HG02852 (cell line): Measurements from ENCODE around the gene PACC1.
A peak's percentile ranks its signal among the peaks of the same experiment; 100 is the strongest.
"Not testable (repeated sequence)": the region's sequence is repeated elsewhere in the genome, so short reads cannot be mapped to it uniquely, and the experiment has no call there.

Experiments
- ATAC-seq: cut with Tn5 transposase; IDR thresholded peaks from one replicate; pipeline ENCODE4 v1.9.1; 2021; ENCODE audit warnings: mild to moderate bottlenecking, moderate library complexity; ENCODE audit not compliant: unreplicated experiment

The PACC1 gene

GRCh38 chr1:212397171-212397570 lies 17.5 kb downstream of the PACC1 start:
- no peak for ATAC-seq

GRCh38 chr1:212396638-212397037 lies 18.0 kb downstream of the PACC1 start:
- ATAC-seq = no peak

- ATAC-seq = not testable (repeated sequence)
These were observed 18.8 kb downstream of the PACC1 start for GRCh38 chr1:212395678-212396437.

- no peak for ATAC-seq
These were observed 25.5 kb downstream of the PACC1 start for GRCh38 chr1:212388985-212389716.

- no peak for ATAC-seq
These were observed 28.7 kb downstream of the PACC1 start for GRCh38 chr1:212386029-212386428.

GRCh38 chr1:212381397-212382035 lies 33.2 kb downstream of the PACC1 start:
- no peak for ATAC-seq

- ATAC-seq = no peak
These were observed 35.3 kb downstream of the PACC1 start for GRCh38 chr1:212379366-212379765.

GRCh38 chr1:212377644-212378043 lies 37.0 kb downstream of the PACC1 start:
- no peak for ATAC-seq

- ATAC-seq = no peak
These were observed 38.7 kb downstream of the PACC1 start for GRCh38 chr1:212375986-212376385.

GRCh38 chr1:212368073-212368484 lies 46.6 kb downstream of the PACC1 start:
- ATAC-seq = peak; percentile 80

- ATAC-seq = no peak
These were observed 47.1 kb downstream of the PACC1 start for GRCh38 chr1:212367474-212368072.

- ATAC-seq = no peak
These were observed 47.8 kb downstream of the PACC1 start for GRCh38 chr1:212366901-212367300.

GRCh38 chr1:212364985-212365384 lies 49.7 kb downstream of the PACC1 start:
- no peak for ATAC-seq

GRCh38 chr1:212359794-212360479 lies 54.7 kb downstream of the PACC1 start:
- ATAC-seq = no peak

GRCh38 chr1:212355230-212355969 lies 59.3 kb downstream of the PACC1 start:
- ATAC-seq = no peak

- no peak for ATAC-seq
These were observed 60.2 kb downstream of the PACC1 start for GRCh38 chr1:212354464-212354863.

- no peak for ATAC-seq
These were observed 61.5 kb downstream of the PACC1 start for GRCh38 chr1:212353181-212353580.

- ATAC-seq = no peak
These were observed 62.9 kb downstream of the PACC1 start for GRCh38 chr1:212351588-212352362.

GRCh38 chr1:212346601-212347000 lies 68.1 kb downstream of the PACC1 start:
- ATAC-seq = no peak
